AG09309 (cell line): ENCODE results near the gene CELA3A.

ENCODE experiments used
- DNase-seq: peaks from one replicate; pipeline ENCODE4 v3.0.0-alpha.2; 2010; ENCODE audit warnings: low read depth
- H3K4me3 ChIP-seq: 2 replicates; pipeline ENCODE4 v1.5.1; 2011; ENCODE audit warnings: mild to moderate bottlenecking, low read depth, low read length, moderate library complexity; ENCODE audit not compliant: control insufficient read depth
- CTCF ChIP-seq: IDR thresholded peaks from 2 replicates; pipeline ENCODE4 v1.5.1; 2011; ENCODE audit warnings: mild to moderate bottlenecking, low read depth, low read length, inconsistent platforms; ENCODE audit not compliant: insufficient read depth, control insufficient read depth; ENCODE audit errors: missing control alignments

CELA3A gene

GRCh38 chr1:22001409-22001808 is at the start of gene CELA3A:
Gene CELA3A (plus strand): TSS chr1:22001657. CDS start chr1:22001675, 18 bp downstream.
- TF ChIP-seq CTCF = no peak
- no peak for DNase-seq
- H3K4me3 ChIP-seq = no peak within 1 kb of the TSS

GRCh38 chr1:21952786-21953520 is 48.5 kb upstream of the CELA3A start:
- H3K4me3 ChIP-seq = no peak overlapping the region
- no peak for TF ChIP-seq CTCF
- DNase-seq = no peak

GRCh38 chr1:21955058-21955457 is 46.4 kb upstream of the CELA3A start:
- no peak for DNase-seq
- H3K4me3 ChIP-seq = no peak overlapping the region
- no peak for TF ChIP-seq CTCF

- no peak for DNase-seq
- no peak overlapping the region for H3K4me3 ChIP-seq
- no peak for TF ChIP-seq CTCF
Observed at GRCh38 chr1:21955501-21956281, 45.8 kb upstream of the CELA3A start.

- DNase-seq = no peak
- H3K4me3 ChIP-seq = no peak overlapping the region
- no peak for TF ChIP-seq CTCF
Observed at GRCh38 chr1:21956720-21957552, 44.5 kb upstream of the CELA3A start.

GRCh38 chr1:21961337-21961736 is 40.1 kb upstream of the CELA3A start:
- TF ChIP-seq CTCF = no peak
- DNase-seq = no peak
- H3K4me3 ChIP-seq = no peak overlapping the region
